Spleen (tissue), 7 donors: ENCODE results near the gene DEUP1.

Source experiments
- POLR2A ChIP-seq, 3 donors: fragments of 450-650 bp; IDR thresholded peaks; one replicate each; pipeline ENCODE4 v1.5.1; 2017; ENCODE audit warnings: antibody characterized with exemption in 3 of 3, mild to moderate bottlenecking in 1 of 3
- POLR2AphosphoS5 ChIP-seq, 3 donors: sonication (generic); formaldehyde crosslinking; IDR thresholded peaks; one replicate each; pipeline ENCODE4 v1.5.1; 2017; ENCODE audit warnings: antibody characterized with exemption in 3 of 3
- TF ChIP-seq, protein P1 (sequence below), 11 experiments: fragments of 200-600 bp in 7 of 11; fragments of 450-650 bp in 4 of 11; sonication (generic) in 4 of 11; IDR thresholded peaks in 8 of 11; conservative IDR thresholded peaks in 3 of 11; 1 replicate in 7 of 11; 2 replicates in 4 of 11; pipeline versions ENCODE4 v1.4.0 to v1.8.0; 2016 to 2021; ENCODE audit warnings: antibody characterized with exemption in 11 of 11, inconsistent platforms in 4 of 11, mild to moderate bottlenecking in 1 of 11
- donor health status: DM: no; HTN: no; CAD: no; lungs with moderate emphysema.
- donor health status: DM: no; HTN: no; CAD: no.
- donor health status: DM: no; HTN: no; CAD: no.

- TF ChIP-seq, protein P1, sequence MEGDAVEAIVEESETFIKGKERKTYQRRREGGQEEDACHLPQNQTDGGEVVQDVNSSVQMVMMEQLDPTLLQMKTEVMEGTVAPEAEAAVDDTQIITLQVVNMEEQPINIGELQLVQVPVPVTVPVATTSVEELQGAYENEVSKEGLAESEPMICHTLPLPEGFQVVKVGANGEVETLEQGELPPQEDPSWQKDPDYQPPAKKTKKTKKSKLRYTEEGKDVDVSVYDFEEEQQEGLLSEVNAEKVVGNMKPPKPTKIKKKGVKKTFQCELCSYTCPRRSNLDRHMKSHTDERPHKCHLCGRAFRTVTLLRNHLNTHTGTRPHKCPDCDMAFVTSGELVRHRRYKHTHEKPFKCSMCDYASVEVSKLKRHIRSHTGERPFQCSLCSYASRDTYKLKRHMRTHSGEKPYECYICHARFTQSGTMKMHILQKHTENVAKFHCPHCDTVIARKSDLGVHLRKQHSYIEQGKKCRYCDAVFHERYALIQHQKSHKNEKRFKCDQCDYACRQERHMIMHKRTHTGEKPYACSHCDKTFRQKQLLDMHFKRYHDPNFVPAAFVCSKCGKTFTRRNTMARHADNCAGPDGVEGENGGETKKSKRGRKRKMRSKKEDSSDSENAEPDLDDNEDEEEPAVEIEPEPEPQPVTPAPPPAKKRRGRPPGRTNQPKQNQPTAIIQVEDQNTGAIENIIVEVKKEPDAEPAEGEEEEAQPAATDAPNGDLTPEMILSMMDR (IDR thresholded peaks at IDR 0.05 in 8 of 11, conservative IDR thresholded peaks at IDR 0.05 in 3 of 11), result no peak
- no peak for TF ChIP-seq POLR2A (IDR thresholded peaks at IDR 0.05)
- no peak for TF ChIP-seq POLR2AphosphoS5 (IDR thresholded peaks at IDR 0.05)
Observed at GRCh38 chr11:93326681-93327080, 3.9 kb upstream of the DEUP1 start.
